Epithelial cell of esophagus (primary cell): Measurements from ENCODE around the gene ELAPOR1.

Source experiments
- DNase-seq: peaks from one replicate; pipeline ENCODE4 v3.0.0; 2010; ENCODE audit warnings: low read depth
- H3K4me3 ChIP-seq: 2 replicates; pipeline ENCODE4 v1.5.1; 2011; ENCODE audit warnings: mild to moderate bottlenecking, low read length, control low read depth
- TF ChIP-seq, protein P1 (sequence below): IDR thresholded peaks from 2 replicates; pipeline ENCODE4 v1.5.1; 2011; ENCODE audit warnings: low read depth, mild to moderate bottlenecking, low read length, control low read depth, inconsistent platforms; ENCODE audit not compliant: insufficient read depth; ENCODE audit errors: missing control alignments

The ELAPOR1 gene

DNA sequence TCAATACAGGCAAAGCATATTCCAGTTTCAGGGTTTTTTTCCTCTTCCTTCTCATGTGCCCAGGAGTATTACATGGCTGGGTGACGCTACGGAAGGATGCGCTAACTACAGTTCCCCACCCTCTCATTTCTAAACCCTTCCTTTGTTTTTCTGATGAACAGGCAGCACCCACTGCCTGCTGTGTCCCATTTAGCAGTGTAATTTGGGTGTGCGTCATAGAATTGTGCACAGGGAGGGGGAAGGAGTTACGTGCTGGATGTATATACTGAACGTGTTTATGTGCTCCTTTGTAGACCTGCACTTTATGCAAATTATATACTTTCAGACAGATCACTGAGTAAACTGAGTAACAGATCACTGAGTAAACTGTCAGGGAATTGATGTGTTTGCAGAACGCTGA is 44.5 kb downstream of the ELAPOR1 start:
- DNase-seq = no peak
- no peak overlapping the region for H3K4me3 ChIP-seq
- TF ChIP-seq, protein P1, sequence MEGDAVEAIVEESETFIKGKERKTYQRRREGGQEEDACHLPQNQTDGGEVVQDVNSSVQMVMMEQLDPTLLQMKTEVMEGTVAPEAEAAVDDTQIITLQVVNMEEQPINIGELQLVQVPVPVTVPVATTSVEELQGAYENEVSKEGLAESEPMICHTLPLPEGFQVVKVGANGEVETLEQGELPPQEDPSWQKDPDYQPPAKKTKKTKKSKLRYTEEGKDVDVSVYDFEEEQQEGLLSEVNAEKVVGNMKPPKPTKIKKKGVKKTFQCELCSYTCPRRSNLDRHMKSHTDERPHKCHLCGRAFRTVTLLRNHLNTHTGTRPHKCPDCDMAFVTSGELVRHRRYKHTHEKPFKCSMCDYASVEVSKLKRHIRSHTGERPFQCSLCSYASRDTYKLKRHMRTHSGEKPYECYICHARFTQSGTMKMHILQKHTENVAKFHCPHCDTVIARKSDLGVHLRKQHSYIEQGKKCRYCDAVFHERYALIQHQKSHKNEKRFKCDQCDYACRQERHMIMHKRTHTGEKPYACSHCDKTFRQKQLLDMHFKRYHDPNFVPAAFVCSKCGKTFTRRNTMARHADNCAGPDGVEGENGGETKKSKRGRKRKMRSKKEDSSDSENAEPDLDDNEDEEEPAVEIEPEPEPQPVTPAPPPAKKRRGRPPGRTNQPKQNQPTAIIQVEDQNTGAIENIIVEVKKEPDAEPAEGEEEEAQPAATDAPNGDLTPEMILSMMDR = no peak

DNA sequence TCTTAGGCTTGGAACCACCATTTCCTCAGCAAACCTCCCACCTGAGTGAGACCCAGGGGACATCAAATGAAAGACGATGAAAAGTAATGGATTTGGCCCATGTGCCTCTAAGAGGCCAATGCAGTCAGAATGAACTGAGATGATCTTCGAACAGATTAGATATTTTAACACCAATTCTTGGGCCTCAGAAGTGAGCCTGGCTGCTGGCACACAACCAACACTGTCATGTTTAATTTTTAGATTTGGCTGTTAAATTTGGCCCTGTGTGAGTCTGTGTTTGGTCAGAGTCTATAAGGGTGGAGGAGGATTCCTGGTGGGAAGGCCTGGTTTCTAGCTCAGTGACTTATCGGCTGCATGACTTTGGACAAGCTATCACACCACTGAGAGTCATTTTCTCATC is 45.4 kb downstream of the ELAPOR1 start:
- no peak overlapping the region for H3K4me3 ChIP-seq
- no peak for DNase-seq
- TF ChIP-seq, protein P1 = no peak

DNA sequence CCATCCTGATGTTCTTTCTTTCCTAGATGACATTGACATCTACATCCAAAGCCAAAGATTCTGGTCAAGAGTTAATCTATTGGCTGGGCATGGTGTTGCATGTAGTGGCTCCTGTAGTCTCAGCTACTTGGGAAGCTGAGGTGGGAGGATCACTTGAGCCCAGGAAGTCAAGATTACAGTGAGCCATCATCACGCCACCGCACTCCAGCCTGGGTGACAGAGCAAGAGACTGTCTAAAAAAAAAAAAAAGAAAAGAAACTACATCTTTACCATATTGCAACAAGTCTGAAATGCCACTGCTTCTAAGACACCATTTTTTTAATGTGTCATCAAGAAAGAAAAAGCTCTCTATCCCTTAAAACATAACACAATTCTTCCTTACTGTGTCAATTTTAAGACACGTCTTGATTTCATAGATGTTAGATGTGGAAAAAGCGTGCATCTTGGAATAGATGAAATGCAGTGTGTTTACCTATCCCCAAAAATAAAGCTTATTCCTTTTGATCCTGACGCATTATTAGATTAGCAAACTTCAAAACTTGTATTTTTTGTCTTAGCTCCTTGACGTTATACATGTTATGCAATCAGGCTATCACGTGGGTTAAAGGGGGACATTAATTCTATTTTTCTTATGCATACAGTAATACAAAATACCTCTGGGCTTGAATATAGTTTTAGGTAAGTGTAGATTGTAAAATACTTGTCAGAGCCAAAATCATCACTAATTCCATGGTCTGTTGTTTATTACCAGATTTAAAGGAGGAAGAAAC is 46.3 kb downstream of the ELAPOR1 start:
- TF ChIP-seq, protein P1 = no peak
- DNase-seq = no peak
- no peak overlapping the region for H3K4me3 ChIP-seq

DNA sequence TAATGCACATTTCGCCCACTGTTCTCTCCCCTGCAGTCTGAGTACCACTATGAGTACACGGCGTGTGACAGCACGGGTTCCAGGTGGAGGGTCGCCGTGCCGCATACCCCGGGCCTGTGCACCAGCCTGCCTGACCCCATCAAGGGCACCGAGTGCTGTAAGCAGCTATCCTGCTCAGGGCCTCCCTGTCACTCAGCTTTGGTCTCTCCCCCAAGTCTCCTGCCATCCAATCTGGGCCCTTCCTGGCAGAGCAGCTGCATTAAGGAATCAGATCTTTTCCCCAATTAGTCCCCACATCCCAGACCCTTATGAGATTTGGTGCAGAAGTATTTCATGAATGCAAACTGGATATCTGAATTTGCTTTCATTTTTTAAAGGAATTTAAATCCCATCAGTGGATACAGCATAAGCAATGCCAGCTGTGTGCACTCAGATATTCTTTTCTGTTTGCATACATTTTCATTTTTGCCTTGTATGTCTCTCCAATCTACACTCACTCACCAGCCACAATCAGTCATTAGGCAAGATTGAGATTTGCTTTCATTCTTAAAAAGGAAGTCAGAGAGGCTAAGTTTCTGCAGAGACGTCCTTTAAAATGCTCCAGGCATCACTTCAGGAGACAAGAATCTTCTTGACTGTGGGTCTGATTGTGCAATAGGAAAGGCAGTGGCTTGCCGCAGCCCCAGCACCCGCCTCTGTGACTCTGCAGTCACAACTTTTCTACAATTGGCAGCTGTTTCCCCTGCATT is 48.1 kb downstream of the ELAPOR1 start:
- H3K4me3 ChIP-seq = no peak overlapping the region
- peak; percentile 91 for DNase-seq
- TF ChIP-seq, protein P1 = no peak

DNA sequence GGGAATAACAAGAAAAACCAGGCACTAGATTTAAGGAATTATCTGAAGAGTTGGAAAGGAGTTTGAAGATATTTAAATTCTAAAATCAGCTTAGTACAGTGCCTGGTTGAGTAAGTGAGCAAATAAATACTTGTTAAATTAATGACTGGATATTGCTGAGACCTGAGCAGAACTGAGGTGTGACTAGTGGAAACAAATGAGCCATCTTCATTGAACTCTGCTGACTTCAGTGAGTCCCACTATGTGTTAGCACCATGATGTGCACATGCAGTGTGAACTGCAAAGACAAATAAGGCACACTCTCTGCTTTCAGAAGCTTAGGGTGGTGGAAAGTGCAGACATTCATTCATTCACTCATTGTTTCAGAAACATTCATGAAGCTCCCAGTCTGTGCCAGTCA is 48.7 kb downstream of the ELAPOR1 start:
- DNase-seq = no peak
- TF ChIP-seq, protein P1 = no peak
- H3K4me3 ChIP-seq = no peak overlapping the region

DNA sequence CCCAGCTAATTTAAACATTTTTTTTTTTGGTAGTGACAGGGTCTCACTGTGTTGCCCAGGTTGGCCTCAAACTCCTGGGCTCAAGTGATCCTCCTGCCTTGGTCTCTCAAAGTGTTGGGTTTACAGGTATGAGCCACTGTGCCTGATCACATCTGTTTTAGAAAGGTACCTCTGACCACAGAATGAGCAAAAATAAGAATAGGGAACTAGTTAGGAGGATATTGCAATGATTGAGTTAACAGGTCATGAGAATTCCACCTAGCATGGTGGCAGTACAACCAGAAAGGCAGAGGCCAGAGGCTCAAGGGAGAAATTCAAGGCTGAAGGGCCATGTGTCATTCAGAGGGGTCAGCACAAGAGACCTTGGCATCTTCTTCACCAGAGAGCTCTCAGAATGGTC is 49.6 kb downstream of the ELAPOR1 start:
- DNase-seq = no peak
- no peak overlapping the region for H3K4me3 ChIP-seq
- TF ChIP-seq, protein P1 = no peak
